Measurements from ENCODE around the gene CORIN.

The CORIN gene

DNA sequence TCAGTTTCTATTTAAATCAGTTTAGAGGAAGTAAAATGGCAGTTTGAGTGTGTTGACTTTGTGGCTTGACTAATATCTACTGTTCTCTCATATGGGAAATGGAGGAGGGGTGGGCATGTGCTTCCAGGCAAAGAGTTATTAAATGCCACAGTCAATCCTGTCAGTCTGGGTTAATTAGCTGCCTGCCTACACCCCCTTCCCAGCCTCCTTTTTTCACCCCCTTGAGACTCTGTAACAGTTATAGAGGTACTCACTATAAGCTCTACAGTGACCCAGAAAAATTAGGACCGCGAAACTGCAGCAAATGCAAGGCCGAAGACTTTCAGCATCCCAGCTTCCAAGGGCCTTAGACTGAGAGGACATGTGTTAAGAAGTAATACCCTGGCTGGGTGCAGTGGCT lies 165.2 kb downstream of the CORIN start:
- DNase-seq: peak; percentile 29

DNA sequence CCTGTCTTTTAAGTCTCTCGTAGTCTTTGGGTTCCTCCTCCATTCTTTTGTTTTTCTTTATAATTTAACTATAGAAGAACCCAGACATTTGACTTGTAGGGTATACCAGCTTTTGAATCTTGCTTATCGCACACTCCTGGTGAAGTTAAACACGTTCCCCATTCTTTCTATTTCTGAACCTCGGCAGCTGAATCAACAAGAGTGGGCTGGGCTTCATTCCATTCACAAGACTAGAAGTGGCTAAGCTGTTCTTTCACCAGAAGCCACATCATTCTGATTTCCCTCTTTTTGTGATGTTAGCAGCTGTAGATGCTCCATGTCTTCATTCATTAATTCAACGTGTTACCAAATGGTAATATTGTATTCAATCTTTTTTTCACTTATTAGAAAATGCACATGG lies 167.9 kb downstream of the CORIN start:
- DNase-seq: no peak

DNA sequence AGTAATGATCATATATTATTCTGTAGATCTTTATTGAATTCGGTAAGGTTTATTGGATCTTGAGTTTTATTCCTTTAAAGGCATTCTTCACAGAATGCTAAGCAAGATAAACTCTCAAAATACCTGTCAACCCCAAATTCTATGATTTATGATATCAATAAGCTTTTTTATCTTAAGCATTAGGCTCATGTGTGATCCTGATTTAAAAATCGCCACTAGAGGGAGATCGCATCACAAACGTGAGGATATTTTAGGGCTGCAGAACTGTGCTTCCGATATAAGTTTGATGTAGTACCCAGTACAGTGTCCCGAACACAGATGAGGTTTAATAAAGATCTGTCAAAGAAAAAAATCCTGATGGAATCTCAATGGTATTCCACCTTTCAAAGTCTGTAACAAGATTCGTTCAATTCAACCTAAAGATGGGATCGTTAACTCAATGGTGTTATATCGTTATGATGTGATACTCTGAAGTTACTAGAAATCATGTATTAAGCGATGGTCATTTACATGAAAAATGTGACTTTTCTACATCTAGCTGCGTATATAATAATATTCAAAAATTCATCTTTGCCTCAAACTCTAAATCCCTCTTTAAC lies 169.0 kb downstream of the CORIN start:
- DNase-seq: peak; percentile 28

DNA sequence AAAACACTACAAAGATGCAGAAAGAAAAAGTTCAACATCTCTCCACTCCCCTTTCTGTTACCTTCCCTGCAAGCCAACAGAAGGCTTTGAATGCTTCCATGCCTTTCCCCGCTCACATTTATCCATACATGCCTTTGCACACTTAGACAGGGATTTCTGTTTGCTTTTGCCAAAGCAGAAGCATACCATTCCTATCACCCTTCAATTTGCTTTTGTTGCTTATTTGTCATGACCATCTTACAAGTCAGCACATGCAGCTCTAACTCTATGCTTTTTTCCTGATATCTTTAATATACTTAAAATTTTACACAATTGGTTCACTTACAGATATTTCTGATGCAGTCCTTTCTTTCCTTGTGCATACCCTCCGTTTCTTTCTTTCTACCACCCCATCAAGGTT lies 169.6 kb downstream of the CORIN start:
- no peak for DNase-seq

DNA sequence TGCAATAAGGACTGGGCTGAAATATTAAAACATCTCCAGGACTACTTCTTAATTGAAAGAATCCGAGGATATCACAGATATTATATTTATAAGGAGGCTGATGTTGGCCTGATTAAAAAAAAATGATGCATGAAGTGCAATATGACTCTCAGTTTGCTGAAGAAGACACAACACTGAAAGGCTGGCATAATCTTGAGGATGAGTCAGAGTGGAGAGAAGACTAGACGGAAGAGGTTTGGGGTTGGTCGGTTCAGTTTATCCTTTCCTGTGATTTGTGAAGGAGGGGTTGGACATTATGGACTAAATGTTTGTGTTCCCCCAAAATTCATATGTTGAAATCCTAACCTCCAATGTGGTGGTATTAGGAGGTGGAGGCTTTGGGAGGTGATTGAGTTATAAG lies 170.3 kb downstream of the CORIN start:
- no peak for DNase-seq

DNA sequence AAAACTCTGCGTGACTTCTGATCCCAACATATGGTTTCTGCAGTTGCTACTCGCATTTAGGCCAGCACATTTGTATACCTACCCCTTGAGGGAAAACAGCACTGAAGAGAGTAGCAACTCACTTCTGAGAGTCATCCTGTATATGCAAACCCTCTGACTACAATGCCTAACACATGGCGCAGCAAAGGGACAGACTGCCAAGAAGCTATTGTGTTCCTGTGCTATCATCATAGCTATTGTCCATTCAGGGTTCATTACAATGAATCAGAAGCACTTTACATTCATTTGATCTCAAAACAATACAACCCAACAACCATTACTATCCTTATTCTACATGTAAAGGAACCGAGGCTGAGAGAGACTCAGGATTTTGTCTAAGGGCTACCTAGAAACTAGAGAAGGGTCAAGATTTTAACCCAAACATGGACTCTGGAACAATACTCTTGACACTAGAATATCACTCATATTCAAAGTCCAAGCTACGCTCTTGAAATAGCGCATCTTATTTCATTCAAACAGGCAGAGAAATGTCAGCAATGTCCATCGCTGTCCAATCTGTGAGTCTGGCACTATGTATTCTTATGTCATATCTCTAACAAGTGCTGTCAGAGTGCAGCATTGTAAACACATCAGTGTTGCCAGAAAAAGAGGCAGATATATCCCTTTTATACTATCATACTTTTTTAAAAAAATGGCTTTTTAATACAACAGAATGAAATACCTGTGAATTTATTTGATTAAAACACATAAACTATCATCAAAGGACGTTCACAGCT lies 173.6 kb downstream of the CORIN start:
- DNase-seq: no peak

DNA sequence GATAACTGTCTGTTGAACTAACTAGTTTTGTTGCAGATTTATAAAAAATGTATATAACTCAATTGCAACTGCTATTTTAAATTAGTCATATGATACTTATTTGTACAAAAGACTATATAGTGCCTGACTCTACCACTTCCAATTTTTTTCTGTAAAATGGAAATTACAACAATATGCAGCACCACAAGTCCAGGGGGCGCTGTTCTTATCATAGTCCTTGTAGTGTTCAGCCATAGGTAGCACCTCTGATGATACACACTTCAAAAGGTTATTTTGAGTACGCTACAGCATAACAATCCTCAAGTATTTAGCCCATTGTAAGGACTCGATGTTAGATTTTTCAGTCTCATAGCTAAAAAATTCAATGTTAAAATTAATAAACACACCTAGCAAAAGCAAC lies 174.9 kb downstream of the CORIN start:
- DNase-seq: no peak

DNA sequence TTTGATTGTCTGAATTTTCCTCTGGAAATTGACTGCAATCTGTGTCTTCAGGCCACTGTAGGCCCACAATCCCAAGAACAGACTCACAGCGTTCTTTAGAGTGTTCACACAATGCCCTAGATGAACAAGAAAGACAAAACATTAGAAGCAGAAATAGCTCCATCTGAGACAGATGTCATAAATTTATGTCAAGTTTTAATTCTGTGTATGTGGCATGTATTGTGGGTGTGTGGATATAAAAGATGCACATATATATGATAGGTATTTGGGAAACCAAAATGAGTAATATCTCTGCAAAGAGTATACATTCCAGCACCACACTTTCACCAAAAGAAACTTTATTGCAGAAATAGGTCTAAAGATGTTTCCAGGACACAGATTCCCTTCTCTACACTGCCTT lies 176.1 kb downstream of the CORIN start:
- no peak for DNase-seq

DNA sequence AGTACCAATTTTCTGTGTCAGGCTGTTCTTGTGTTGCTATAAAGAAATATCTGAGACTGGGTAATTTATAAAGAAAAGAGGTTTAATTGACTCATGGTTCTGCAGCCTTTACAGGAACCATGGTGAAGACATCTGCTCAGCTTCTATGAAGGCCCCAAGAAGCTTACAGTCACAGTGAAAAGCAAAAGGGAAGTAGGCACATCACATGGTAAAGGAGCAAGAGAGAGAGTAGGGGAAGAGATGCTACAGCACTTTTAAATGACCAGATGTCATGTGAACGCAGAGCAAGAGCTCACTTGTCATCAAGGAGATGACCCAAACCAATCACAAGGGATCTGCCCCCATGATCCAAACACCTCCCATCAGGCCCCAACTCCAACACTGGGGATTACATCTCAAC lies 178.5 kb downstream of the CORIN start:
- DNase-seq: no peak

DNA sequence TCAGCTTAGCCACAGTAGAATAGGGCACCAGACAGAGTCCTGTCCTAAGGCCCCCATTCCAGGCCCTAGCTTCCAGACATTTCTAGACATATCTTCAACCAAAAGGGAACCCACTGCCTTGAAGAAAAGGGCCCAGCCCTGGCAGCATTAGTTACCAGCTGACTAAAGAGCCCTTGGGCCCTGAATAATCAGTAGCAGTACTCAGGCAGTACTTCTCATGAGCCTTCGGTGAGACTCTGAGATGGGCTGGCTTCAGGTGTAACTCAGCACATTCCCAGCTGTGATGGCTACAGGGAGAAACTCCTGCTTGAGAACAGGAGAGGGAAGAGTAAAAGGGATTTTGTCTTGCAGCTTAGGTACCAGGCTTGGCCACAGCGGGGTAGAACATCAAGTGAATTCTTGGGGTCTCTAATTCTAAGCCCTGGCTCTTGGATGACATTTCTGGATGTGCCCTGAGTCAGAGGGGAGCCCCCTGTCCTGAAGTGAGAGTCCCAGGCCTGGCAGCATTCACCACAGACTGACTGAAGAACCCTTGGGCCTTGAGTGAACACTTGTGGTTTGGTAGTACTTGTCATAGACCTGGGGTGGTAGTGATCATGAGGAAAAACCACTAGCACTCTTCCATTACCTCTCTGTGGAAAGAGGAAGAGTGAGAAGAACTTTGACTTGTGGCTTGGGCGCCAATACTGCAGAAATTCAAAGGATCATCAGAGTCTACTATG lies 182.7 kb downstream of the CORIN start:
- no peak for DNase-seq

DNA sequence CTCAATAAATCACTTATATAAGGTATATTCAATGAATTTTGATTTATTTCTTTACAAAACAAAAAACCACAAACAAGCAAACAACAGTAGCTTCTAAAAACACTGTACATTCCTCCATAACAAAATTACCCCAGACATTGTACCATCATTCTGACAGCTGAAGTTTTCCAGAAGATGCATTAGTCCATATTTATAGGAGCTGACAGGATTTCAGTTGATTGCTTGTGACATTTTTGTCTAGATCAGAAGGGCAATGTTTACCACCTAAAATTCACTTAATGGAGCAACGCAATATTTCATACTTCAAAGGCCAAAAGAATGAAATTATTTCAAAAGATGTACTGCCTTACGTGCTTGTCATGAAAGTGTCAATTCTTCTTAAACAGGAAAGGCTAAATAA lies 185.8 kb downstream of the CORIN start:
- DNase-seq: no peak

DNA sequence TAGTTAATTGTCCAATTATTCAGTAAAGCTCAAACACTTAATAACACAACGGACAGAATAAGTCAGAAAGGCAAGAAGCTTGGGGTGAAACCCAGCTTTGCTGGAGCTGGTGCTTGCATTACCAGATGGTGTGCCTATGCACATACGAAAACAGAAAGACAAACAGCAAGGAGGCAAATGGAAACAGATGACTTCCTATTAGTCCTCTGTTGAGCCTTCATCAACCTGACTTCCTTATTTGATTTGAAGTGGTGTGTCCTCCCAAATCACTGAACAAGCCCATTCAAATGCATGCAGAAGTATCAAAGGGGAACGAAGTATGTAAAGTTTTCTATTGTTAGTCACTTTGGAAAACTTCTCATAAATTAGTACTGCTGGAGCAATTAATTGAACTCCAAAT lies 186.6 kb downstream of the CORIN start:
- DNase-seq: no peak

DNA sequence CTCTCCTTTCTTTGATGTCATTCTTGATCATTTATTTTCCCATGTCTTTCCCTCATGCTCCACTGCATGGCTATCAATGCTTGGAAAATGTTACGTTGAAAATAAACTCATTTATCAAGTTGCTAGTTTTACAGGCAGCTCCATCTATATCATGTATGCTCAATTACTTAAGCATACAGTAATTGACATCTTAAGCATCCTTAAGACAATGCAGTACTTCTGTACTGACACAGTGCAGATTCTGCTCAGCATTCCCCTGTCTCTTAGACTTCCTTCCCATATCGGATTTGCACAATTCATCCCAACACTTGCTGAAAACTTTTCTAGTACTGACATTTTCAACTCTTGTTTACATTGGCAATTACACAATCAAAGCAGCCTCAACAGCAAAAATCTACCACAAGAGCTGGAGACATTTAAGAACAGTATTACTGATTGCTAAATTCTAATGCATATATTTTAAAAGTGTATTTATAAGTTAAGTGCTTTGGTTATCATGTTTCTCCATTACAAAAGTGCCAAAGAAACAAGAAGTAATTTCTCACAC lies 187.2 kb downstream of the CORIN start:
- DNase-seq: no peak

DNA sequence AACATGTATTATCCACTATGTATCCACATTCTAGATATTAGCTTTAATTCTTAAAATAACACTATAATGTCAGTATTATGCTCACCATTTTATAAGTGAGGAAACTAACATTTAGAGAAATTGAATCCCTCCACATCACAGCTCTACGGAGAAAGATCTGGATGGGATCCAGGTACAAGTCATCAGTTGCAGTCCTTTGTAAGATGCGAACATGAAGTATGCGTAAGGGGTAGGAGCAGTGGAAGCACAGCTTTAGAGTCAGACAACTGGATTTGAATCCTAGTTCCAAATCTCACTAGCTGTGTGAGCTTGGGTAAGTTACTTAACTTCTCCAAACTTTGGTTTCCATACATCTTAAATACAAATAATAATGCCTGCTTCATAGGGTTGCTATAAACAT lies 190.3 kb downstream of the CORIN start:
- no peak for DNase-seq

DNA sequence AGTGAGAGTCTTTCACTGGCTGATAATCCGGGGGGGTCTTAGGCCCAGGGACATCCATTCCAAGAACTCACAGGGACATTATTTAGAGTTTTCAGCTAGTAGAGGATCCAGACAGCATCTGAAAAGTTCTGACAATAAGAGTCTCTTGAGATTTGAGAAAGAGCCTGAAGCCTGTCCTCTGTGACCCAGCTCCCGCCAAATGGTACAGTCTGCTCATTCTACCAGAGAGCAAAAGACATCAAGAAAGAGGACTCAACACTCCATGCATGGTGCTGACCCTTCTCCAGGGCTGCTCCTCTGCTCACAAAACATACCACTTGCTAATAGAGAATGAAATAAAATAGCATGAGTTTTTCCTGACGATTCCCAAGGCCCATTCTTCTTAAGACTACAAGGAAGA lies 190.8 kb downstream of the CORIN start:
- no peak for DNase-seq

DNA sequence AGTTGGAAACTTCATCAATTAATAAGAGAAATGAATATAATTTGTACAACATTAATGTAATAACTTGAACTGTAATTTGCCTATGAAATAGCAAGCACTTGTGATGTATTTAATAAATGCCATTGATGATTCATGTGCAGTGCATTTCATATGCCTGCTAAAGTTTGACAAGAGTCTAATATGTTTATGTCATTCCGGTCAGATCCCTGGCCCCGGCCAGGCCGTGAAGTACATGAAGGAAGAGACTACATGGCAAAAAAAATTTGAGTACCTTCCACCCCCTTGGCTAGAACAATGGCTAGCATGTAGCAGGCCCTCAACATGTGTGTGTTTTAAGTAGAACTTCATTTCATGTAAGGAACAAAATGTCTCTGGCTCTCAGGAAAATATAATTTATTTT lies 191.5 kb downstream of the CORIN start:
- no peak for DNase-seq

DNA sequence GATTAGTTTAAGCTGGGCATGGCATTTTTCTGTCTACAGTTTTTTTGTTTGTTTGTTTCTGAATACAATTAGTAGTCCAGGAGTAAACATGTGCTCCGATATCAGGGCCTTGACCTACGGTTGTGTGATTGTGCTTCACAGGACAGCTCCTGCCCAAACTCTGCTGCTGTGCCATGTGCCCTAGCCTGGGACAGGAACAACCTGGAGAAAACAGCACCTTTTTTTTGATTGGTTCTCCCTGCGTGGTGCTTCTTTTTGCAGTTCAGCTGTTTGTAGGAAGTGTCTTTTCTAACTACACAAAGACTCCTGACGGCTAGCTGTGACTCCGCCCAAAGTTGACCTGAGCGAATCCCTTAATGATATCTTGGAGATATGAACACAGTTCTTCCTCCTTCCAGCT lies 194.0 kb downstream of the CORIN start:
- peak; percentile 8 for DNase-seq

DNA sequence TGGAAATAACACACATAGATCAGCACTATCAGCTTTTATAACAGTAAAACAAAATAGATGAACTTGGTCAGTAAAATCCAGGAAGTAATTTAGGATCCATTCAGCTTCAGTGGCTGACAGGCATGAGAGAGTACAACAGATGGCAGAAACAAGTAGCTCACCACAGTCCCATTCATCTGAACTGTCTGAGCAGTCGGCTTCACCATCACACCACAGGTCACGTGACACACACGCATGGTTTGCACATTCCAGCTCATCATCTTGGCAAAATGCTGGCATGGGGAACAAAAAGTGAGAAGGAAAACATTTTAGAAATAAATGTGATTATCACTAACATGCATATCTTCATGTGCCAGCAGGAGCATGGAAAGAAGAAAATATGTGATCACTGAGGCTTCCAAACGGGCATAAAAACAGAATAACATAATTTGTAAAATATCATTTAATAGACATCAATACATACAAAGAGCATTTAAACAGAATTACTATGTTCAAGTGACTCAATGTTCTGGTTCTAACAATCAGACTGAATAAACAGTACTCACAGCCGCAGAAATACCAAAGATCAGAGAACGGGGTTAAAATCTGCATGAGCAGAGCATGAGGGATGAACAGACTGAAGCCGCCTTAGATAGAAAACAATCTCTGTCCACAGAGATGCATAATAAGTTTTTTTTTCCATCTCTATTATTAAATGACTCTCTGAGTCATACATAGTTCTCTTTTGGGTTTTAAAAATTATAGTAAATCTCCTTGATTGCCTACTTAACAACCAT lies 194.7 kb downstream of the CORIN start:
- DNase-seq: peak; percentile 49

DNA sequence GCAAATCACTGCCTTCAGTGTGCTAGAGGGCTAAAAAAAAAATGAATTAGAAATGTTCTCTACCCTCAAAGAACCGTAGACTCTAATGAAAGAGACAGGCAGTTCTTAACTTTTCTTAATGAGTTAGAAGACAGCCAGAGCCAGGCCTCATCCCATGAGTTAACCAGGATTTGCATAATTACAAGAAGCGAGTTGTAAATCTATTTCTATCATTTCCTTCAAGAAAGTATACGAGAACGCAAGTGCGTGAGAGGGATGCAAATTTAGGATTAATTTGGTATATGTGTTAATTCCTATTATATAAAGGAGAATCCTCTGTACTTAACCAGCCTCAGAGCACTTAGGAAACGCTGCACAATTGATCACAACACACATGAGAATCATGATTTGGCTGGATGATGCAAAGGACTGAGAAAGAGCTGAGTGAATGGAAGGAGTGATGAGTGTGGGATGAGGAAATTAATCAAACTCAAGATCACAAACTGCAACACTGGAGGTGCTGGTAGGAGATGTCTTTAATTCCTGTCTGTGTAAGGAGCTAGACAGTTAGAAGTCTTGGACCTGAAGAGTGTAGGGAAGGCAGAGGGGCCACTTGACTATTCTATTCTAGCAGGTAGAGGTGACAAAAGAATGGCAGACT lies 195.6 kb downstream of the CORIN start:
- DNase-seq: peak; percentile 16

DNA sequence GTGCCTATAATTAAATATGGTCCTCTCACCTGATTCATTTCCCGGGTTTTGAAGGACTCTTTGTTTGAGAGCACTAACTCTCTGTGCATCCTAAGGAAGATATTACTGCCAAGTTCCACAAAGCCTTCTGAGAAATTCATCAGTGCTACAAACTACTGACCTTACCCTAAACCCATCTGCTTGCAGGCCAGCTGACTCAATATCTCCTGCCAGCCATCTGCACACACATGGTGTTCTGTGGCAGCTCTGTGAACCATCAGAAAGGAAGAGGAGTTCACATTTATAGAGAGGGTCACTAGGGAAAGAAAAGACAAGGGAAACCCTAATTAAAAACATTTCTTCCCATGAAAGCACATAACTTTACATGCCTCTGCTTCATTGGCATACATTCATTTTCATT lies 196.1 kb downstream of the CORIN start:
- no peak for DNase-seq

DNA sequence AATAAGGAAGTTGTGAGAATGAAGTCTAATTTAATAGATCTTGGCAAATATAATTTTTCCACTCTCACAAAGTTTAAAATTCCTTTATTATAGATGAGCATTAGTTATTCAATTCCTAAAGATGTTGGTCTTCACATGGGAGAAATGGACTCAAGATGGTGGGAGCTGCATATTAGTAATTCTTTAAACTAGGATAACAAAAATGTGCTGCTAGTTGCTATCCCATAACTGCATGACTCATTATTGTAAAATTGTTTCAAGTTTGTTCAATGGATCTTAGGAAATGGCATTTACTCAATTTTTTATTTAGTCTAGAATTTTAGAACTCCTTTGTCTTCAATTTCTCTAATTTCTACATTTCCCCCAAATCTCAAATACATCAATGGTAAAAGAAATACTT lies 197.0 kb downstream of the CORIN start:
- DNase-seq: no peak

DNA sequence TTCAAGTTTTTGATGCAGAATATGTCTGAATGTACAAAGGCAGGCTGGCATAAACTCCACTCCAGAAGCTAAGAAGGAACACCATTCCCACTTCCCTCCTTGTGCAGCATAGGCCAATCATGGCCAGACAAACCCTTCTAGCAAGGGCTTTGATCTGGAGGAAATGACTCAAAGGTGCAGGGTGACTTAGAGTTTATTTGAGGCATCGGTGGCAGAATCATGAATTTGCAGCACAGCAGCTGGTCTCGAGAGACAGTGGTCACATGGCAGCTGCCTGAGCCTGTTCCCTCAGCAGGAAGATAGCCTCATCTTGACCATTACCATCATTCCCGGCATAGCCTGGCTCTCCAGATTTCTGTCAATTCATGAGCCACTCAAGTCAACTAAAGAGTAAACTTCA lies 198.3 kb downstream of the CORIN start:
- DNase-seq: no peak

DNA sequence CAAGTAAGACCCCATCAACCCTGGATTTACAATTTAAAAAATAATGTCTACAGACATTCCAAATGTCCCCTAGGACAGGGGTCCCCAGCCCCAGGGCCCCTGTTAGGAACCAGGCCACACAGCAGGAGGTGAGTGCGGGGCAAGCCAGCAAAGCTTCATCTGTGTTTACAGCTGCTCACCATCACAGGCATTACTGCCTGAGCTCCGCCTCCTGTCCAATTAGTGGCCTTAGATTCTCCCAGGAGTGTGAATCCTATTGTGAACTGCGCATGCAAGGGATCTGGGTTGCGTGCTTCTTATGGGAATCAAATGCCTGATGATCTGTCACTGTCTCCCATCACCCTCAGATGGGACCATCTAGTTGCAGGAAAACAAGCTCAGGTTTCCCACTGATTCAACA lies 206.7 kb downstream of the CORIN start:
- DNase-seq: peak; percentile 62
